Measurements from ENCODE around the gene PILRA. TPM values are rescaled to one million over a fixed set of nuclear protein-coding genes. Genes with fewer than 3 reads are reported as not detected.
A peak's percentile ranks its signal among the peaks of the same experiment; 100 is the strongest.
"Not testable (repeated sequence)": the region's sequence is repeated elsewhere in the genome, so short reads cannot be mapped to it uniquely, and the experiment has no call there.

PILRA gene
- total and polyA plus RNA-seq, 2 experiments from 2014 or later = 0.38 to 5.3 TPM

GRCh38 chr7:100344124-100344559 is 29.1 kb upstream of the PILRA start:
- H3K4me1 Mint-ChIP-seq; H3K9me3 Mint-ChIP-seq; H3K4me3 ChIP-seq; H3K4me3 Mint-ChIP-seq; H2AFZ ChIP-seq; H3K27ac Mint-ChIP-seq; H3K27me3 ChIP-seq (ENCODE audit: insufficient read depth); H3K4me2 ChIP-seq; H3K9me2 ChIP-seq (ENCODE audit: insufficient read depth); DNase-seq (ENCODE audit: low spot score); H3K27me3 Mint-ChIP-seq (ENCODE audit: insufficient read depth, low read depth, poor library complexity); H3K4me1 ChIP-seq (ENCODE audit: insufficient read depth); H3F3A ChIP-seq (replicated peaks; ENCODE audit: low read depth): not testable (repeated sequence)
- Histone ChIP-seq H3K79me2 (replicated peaks; ENCODE audit: insufficient read depth) (peaks cover 12% of the 10 kb centered on the region; the same call in 1 of the 2 replicates), H3K36me3 (ENCODE audit: insufficient read depth) (peaks cover 36% of the 10 kb centered on the region), H4K20me1 (replicated peaks; ENCODE audit: insufficient read depth) (peaks cover 28% of the 10 kb centered on the region), H3K27ac (ENCODE audit: low read depth) (peak overlapping the region; percentile 72; the same call in 1 of the 2 replicates)
- H3K36me3 Mint-ChIP-seq (ENCODE audit: low read depth) = peaks cover 77% of the 10 kb centered on the region
- peak; percentile 52 for ATAC-seq

- not testable (repeated sequence) for H3K4me3 ChIP-seq; H3K27me3 Mint-ChIP-seq (ENCODE audit: insufficient read depth, low read depth, poor library complexity)
Measured at GRCh38 chr7:100344560-100345287, 28.6 kb upstream of the PILRA start.

GRCh38 chr7:100345288-100345672 is 28.0 kb upstream of the PILRA start:
- Histone ChIP-seq H3K36me3 (ENCODE audit: insufficient read depth) (peaks cover 33% of the 10 kb centered on the region), H4K20me1 (replicated peaks; ENCODE audit: insufficient read depth) (peaks cover 28% of the 10 kb centered on the region)
- not testable (repeated sequence) for H2AFZ ChIP-seq; H3K9me2 ChIP-seq (ENCODE audit: insufficient read depth); H3K27ac Mint-ChIP-seq; H3K4me1 Mint-ChIP-seq; H3F3A ChIP-seq (replicated peaks; ENCODE audit: low read depth); H3K4me2 ChIP-seq; H3K4me3 Mint-ChIP-seq; H3K27me3 Mint-ChIP-seq (ENCODE audit: insufficient read depth, low read depth, poor library complexity); H3K9me3 Mint-ChIP-seq; H3K27me3 ChIP-seq (ENCODE audit: insufficient read depth); H3K4me3 ChIP-seq; H3K27ac ChIP-seq (ENCODE audit: low read depth); H3K4me1 ChIP-seq (ENCODE audit: insufficient read depth); H3K79me2 ChIP-seq (replicated peaks; ENCODE audit: insufficient read depth)
- peaks cover 78% of the 10 kb centered on the region for H3K36me3 Mint-ChIP-seq (ENCODE audit: low read depth)
- TF ChIP-seq CTCF (conservative IDR thresholded peaks at IDR 0.05; ENCODE audit: low read depth in 2 of 2) = peak; percentile 40 to 57; a peak in 3 of 4 replicates
- DNase-seq (ENCODE audit: low spot score) (peak; percentile 56), ATAC-seq (peak; percentile 55)

More at GRCh38 chr7:100344560-100345287, 28.6 kb upstream of the PILRA start:
- H3K79me2 ChIP-seq (replicated peaks; ENCODE audit: insufficient read depth); H3K27me3 ChIP-seq (ENCODE audit: insufficient read depth); H3K4me1 ChIP-seq (ENCODE audit: insufficient read depth); H3K4me1 Mint-ChIP-seq; H3K4me2 ChIP-seq; H3K4me3 Mint-ChIP-seq; H3K9me3 Mint-ChIP-seq; H3K9me2 ChIP-seq (ENCODE audit: insufficient read depth); H3F3A ChIP-seq (replicated peaks; ENCODE audit: low read depth); H3K27ac ChIP-seq (ENCODE audit: low read depth); H3K27ac Mint-ChIP-seq; H2AFZ ChIP-seq: not testable (repeated sequence)
- H3K36me3 ChIP-seq (ENCODE audit: insufficient read depth) = peaks cover 35% of the 10 kb centered on the region
- DNase-seq (ENCODE audit: low spot score) = peak; percentile 30
- H4K20me1 ChIP-seq (replicated peaks; ENCODE audit: insufficient read depth) = peaks cover 28% of the 10 kb centered on the region
- H3K36me3 Mint-ChIP-seq (ENCODE audit: low read depth) = peaks cover 77% of the 10 kb centered on the region
- peak; percentile 100 for ATAC-seq
- TF ChIP-seq CTCF (conservative IDR thresholded peaks at IDR 0.05; ENCODE audit: low read depth in 2 of 2) = peak; percentile 53 to 59
